Suppressor macrophage treated with lipopolysaccharide for 4 hours (primary cell): Measurements from ENCODE around the gene KIF26B.
"Not testable (repeated sequence)": the region's sequence is repeated elsewhere in the genome, so short reads cannot be mapped to it uniquely, and the experiment has no call there.

Source experiments
- DNase-seq: peaks from one replicate; pipeline ENCODE4 v3.0.0-alpha.2; 2020

KIF26B gene

GRCh38 chr1:245718951-245719350 lies 564.2 kb downstream of the KIF26B start:
- no peak for DNase-seq

DNA sequence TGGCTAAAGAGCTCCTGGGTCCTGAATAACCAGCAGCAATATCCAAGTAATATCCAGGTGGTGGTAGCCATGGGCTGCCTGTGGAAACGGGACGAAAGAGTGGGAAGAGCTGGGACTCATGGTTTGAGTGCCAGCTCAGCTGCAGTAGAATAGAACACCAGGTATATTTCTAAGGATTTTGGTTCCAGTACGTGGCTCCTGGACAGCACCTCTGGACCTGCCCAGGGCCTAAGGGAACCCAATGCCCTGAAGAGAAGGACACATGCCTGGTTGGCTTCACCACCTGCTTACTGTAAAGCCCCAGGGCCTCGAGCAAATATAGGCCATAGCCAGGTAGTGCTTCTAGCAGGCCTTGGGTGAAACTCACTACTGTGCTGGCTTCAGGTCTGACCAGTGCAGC lies 566.7 kb downstream of the KIF26B start:
- DNase-seq, result no peak

DNA sequence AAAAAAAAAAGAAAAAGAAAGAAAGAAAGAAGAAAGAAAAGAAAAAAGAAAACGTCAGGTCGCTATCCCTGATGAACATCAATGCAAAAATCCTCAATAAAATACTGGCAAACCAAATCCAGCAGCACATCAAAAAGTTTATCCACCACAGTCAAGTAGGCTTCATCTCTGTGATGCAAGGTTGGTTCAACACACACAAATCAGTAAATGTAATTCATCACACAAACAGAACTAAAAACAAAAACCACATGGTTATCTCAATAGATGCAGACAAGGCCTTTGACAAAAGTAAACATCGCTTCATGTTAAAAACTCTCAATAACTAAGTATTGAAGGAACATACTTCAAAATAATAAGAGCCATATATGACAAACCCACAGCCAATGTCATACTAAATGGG lies 573.2 kb downstream of the KIF26B start:
- DNase-seq, result not testable (repeated sequence)

GRCh38 chr1:245730801-245731200 lies 576.0 kb downstream of the KIF26B start:
- DNase-seq, result no peak

- DNase-seq, result not testable (repeated sequence)
These were observed 585.6 kb downstream of the KIF26B start for GRCh38 chr1:245740336-245740735.

DNA sequence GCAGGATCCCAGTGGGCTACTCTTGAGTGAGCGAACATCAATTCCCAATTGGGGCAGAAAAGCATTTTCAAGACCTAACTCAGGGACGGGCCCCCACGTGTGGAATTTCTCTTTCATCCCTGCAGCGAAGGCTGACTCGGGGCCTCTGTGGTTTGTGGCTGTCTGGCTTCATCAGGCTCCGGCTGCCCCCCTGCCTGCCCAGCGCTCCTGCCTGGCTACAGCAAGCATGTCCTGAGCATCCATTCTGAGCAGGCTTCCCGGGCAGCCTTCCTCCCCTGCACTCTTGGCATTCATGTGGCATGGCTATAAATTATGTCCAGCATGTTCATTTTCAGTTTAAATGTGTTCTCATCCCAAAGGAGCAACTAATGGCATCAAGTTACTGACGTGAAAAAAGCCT lies 588.1 kb downstream of the KIF26B start:
- no peak for DNase-seq

- no peak for DNase-seq
These were observed 593.5 kb downstream of the KIF26B start for GRCh38 chr1:245748240-245748639.

- no peak for DNase-seq
These were observed 593.9 kb downstream of the KIF26B start for GRCh38 chr1:245748646-245749045.

GRCh38 chr1:245749053-245749452 lies 594.3 kb downstream of the KIF26B start:
- no peak for DNase-seq

DNA sequence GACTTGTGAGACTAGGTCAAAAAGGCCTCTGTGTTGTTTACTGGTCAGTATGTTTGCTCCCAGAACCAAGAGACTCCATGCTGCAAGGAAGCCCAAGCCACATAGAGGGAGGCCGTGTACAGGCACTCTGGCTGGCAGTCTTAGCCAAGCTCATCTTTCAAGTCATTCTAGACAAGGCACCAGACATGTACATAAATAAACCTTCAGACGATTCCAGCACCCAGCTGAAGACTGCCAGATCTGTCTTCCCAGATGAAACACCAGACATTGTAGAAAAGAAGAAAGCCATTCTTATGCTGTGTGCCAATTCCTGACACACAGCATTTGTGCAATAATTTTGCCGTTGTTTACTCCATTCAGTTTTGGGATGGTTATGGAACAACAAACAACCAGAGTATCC lies 595.5 kb downstream of the KIF26B start:
- no peak for DNase-seq

DNA sequence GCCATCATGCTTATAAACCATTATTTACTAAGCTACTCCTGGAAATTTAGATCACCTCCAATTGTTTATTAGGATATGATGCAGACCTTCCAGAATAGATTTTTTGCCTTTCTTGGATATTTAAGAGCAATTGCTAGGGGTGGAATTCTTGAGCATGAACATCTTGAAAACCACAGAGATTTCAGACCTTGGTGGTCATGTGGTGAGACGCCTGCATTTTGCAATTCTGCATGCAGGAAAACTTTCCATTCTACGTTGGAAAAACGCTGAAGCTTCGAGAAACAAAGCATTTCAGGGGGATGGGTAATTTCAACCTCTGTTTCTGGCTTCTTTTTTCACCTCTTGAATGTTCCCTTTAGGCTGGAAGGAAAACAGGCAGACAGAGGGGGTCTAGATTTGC lies 596.3 kb downstream of the KIF26B start:
- no peak for DNase-seq

GRCh38 chr1:245751726-245752470 lies 597.1 kb downstream of the KIF26B start:
- no peak for DNase-seq

GRCh38 chr1:245752561-245752960 lies 597.8 kb downstream of the KIF26B start:
- DNase-seq, result no peak

DNA sequence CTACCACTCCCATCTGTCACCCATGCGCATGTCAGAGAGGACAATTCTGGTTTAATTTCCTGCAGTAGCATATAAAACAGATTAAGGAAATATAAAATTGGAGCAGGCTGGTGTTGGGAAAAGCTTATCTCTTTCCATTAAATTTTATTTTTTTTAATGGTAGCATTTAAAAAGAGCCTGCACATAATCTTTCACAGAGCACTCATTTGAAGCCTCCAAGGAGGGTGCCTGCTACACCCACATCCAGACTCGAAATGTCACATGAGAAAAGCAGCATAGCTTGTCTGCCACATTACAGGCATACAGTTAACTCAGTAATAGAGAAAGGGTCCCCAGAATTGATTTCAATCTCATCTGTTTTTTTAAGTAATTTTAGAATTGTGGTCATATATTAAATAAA lies 599.0 kb downstream of the KIF26B start:
- DNase-seq, result no peak

- no peak for DNase-seq
These were observed 599.7 kb downstream of the KIF26B start for GRCh38 chr1:245754463-245754961.
